NCI-H82 treated with DMSO at 0.1 percent for 48 hours (cell line): Measurements from ENCODE around the gene SUN3.

Experiments
- DNase-seq: peaks from one replicate; lab custom pipeline; 2025; ENCODE audit not compliant: unreplicated experiment; lab: John Stamatoyannopoulos, UW

Gene SUN3

DNA sequence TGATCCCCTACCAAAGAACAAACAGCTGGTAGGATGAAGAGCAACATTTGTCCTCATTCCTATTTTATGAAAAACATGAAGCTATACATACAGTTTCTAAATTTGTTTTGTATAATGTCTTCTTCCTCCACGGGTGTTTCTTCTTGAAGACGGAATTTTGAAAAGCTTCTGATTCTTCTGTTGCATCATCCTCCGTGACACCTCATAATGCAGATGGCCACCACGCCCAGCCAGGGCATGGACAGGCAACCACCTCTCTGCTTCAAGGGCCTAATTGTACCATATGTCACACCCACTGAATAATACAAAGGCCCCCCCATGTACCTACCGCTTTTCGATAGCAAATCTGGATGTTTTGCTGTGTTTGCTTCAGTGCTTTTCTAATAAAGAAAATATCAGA lies at the start of gene SUN3:
Gene SUN3 (minus strand): TSS at position 170 of the 400 bp plus-strand sequence. CDS start 169 bp downstream, at position 1.
- DNase-seq: no peak

- no peak for DNase-seq
These were observed 49.6 kb upstream of the SUN3 start for GRCh38 chr7:48078470-48078869.

DNA sequence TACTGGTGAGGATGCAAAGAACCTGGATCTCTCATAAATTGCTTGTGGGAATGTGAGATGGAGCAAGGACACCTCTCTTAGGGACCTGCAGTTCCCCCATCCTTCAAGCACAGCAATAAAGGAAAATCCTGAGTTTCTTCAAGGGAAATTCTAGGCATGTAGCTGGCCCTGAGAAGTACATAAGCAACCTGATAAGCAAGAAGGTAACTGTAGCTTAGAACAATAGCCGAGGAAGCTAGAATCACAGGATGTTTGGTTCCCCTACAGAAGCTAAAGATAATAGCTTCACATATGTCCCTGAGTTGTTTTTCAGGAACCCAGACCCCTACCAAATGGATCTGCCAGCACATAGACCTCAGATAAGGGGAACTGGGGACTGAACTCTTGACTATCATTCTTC lies 48.5 kb upstream of the SUN3 start:
- no peak for DNase-seq

GRCh38 chr7:48074204-48074654 lies 45.3 kb upstream of the SUN3 start:
- DNase-seq: no peak

- no peak for DNase-seq
These were observed 38.6 kb upstream of the SUN3 start for GRCh38 chr7:48067475-48067874.

GRCh38 chr7:48063985-48064384 lies 35.1 kb upstream of the SUN3 start:
- no peak for DNase-seq

DNA sequence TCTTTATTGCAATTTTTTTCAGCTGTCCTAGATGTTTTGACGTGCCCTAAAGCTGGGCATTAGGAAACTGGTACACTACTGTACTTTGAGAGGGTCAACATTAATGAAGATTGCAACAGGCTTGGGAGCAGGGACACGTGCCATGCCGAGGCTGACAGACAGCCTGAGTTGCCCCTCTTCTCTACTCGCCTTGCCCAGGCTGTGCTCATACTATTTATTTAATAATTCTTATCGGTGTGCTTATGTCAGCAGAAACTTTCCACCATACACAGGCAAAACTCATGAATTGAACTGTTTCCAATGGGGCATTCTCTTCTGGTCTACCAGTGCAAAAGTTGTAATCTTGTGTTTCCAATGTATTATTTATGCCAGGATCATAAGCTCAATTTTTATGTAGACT lies 30.8 kb upstream of the SUN3 start:
- no peak for DNase-seq

GRCh38 chr7:48058990-48059389 lies 30.1 kb upstream of the SUN3 start:
- no peak for DNase-seq

DNA sequence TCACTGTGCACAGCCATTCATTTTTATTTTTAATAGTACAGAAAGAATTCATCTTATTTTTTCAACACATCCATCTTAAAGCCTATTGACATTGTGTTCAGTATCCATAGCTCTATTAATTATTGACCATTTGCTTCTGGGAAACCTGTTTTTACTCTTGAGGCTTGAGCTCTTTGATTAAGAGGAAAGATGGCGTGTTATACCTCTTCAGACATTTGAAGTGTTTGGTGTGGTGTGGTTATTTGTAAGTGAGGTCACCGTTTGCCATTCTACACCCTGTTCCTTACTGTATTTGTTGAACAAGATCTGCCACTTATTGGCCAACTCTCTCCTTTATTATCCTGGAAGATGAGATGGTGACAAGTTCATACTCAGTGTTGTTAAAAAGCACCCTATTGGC lies 24.8 kb upstream of the SUN3 start:
- DNase-seq: no peak

GRCh38 chr7:48052748-48053147 lies 23.8 kb upstream of the SUN3 start:
- no peak for DNase-seq

DNA sequence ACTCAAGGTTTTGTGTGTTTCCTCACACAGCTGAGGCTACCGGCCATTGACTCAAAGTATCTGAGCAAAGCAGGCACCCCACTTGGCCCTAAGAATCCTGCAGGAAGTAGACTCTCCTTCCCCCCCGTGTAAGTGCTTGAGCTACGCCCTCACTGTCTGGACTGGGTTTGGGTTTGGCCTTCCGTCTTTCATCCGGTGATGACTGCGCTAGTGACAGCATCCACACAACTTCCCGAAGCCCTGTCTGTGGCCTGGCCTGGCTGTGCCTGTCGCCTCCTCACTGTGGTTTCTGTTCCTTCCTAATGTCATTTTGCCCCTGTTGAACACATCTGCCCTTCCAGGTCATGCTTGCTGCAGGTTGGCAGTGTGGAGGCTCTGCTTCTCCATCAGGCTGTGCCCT lies 20.9 kb upstream of the SUN3 start:
- no peak for DNase-seq

DNA sequence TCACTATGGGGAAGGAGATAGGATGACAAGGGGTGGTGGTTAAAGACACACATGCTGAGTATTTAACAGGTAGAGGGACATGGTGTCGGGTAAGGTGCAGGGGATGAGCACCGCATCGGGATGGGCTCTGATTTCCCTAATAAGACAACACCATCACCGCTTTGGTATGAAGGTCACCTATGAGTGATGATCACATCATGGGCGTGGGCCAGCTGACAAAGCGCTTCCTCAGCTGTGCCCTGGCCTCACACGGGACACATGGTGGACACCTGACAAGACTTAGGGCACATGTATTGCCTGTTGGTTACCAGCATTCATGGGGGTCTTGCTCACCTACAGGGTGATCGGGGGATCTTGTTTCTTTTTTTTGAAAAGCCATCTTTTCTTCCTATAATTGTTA lies 19.2 kb upstream of the SUN3 start:
- DNase-seq: no peak

- no peak for DNase-seq
These were observed 17.6 kb upstream of the SUN3 start for GRCh38 chr7:48046458-48046857.

DNA sequence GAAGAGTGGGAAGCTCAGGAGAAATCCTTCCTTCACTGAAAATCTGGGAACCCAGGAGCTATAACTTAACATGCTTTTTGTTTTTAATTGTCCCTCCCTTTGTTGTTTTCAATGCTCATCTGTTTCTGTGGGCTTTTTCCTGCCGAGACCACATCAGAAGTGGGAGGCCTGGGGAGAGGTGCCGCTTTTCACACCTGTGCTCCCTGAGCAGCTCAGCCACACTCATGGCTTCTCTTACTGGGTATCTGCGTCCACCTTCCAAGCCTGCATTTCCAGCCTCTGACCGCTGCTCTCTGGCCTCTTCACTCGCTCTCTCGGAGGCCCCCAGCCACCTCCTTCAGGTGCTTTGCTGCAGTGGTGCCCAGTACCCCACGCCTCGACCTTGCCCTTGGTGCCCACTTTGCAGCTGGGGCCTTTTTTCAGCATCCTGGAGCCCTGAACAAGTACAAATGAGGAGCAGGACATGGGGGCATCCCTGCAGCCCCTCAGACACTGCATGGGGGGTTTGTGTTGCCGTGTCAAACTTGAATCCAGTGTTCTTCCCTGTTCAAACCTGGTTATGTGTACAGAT lies 16.4 kb upstream of the SUN3 start:
- no peak for DNase-seq

- no peak for DNase-seq
These were observed 13.7 kb upstream of the SUN3 start for GRCh38 chr7:48042636-48043035.

GRCh38 chr7:48042216-48042615 lies 13.3 kb upstream of the SUN3 start:
- DNase-seq: no peak

DNA sequence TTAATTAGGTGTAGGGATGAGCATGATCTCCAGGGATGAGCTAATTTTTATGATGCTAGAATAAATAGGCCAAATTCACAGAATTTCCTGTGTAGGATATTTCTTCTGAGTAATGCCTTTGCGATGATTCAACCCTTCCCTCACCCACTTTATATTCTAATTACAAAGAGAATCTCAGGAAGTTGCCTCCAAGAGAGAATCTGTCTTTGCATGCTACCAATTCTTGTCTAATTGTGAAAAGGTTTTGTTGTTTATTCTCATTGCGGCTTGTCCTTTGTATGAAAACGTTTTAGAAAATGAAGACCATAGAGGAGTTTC lies 12.7 kb upstream of the SUN3 start:
- DNase-seq: no peak

- DNase-seq: no peak
These were observed 12.2 kb upstream of the SUN3 start for GRCh38 chr7:48040944-48041652.

DNA sequence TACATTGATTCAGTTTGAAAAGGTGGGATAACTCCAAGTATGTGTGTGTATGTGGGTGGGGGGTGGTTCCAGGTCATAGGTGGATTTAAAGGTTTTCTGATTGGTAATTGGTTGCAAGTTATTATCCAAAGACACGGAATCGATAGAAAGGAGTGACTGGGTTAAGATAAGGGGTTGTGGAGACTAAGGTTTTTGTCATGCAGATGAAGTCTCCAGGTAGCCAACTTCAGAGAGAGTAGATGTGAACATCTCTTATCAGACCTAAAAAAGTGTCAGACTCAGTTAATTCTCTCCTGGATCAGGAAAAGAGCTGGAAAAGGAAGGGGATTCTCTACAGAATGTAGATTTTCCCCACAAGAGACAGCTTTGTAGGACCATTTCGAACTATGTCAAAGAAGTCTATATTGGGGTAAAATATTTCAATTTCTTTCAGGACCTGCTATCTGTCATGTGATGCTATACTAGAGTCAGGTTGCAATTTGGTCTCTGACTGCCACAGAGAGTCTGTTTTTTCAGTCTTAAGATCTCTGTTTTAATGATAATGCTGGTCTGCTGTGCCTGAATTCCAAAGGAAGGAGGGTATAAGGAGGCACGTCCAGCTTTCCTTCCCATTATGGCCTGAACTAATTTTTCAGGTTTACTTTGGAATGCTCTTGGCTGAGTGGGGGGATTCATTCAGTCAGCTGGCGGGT lies 10.1 kb upstream of the SUN3 start:
- DNase-seq: no peak

DNA sequence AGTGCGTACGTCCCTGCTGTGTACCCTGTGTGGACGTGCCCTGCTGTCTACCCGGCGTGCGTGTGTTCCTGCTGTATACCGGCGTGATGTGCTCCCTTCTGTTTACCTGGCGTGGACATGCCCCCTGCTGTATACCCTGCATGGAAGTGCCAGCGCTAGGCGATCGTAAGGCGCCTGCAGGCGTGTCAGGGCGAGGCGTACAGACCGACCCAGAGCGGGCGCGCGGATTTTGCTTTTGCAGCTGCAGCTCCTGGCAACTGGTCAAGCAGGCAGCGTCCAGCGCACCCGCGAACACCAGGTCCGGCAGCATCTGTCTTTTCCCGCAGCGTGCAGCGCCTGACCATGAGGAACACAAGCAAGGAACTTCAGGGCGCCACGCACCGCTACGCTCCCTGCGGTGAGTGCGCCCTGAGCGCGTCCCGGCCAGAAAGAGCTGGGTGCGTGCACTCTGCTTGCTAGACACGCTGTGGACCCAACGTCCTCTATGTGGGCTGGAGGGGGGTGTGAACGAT lies 7.1 kb upstream of the SUN3 start:
- no peak for DNase-seq

GRCh38 chr7:48035301-48035966 lies 6.5 kb upstream of the SUN3 start, which contains the start of gene C7orf57:
C7orf57 (plus strand) TSS chr7:48035543; CDS start chr7:48036309, 766 bp downstream.
- DNase-seq: peak; percentile 72

DNA sequence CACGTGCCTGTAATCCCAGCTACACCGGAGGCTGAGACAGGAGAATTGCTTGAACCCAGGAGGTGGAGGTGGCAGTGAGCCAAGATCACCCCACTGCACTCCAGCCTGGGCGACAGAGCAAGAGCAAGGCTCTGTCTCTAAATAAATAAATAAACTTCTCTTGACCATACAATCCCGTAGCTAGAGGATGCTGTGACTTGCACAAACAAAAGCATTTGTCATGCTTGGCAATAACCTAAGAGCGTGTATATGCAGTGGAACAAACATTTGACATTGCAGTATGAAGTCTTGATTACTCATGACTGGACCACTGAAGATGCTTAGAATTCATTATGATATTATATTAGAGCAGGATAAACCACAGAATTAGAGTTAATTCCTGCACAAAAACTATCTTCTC lies 5.0 kb upstream of the SUN3 start:
- no peak for DNase-seq
